SU-DHL-6 (cell line): ENCODE results near the gene LIMS4.
"Not testable (repeated sequence)": the region's sequence is repeated elsewhere in the genome, so short reads cannot be mapped to it uniquely, and the experiment has no call there.

Source experiments
- H2AFZ ChIP-seq: fragments of 200-600 bp; sonication (generic); 2 replicates; pipeline ENCODE4 v1.6.1; 2014; ENCODE audit warnings: low read depth, mild to moderate bottlenecking, moderate library complexity, mixed read lengths, antibody characterized with exemption, low read length; ENCODE audit not compliant: severe bottlenecking
- H3F3A ChIP-seq: fragments of 200-600 bp; shearing (Covaris generic); 2 replicates; pipeline ENCODE4 v1.6.0; 2016; ENCODE audit warnings: antibody characterized with exemption, mild to moderate bottlenecking; ENCODE audit not compliant: insufficient read depth
- H3K27ac ChIP-seq: fragments of 200-600 bp; sonication (generic); 2 replicates; pipeline ENCODE4 v1.5.1; 2016; ENCODE audit warnings: low read depth, mild to moderate bottlenecking, low read length, moderate library complexity, mixed read lengths
- H3K27me3 ChIP-seq: fragments of 200-600 bp; sonication (generic), shearing (Covaris generic); 2 replicates; pipeline ENCODE4 v1.6.0; 2014; ENCODE audit warnings: mild to moderate bottlenecking, low read length
- H3K36me3 ChIP-seq: fragments of 200-600 bp; sonication (generic); 2 replicates; pipeline ENCODE4 v1.6.1; 2014; ENCODE audit warnings: mild to moderate bottlenecking, low read length, mixed read lengths
- H3K4me2 ChIP-seq: fragments of 300-600, 200-600 bp; shearing (Covaris generic), sonication (generic); 2 replicates; pipeline ENCODE4 v1.6.0; 2014; ENCODE audit warnings: low read length, low read depth, mild to moderate bottlenecking; ENCODE audit not compliant: poor library complexity, severe bottlenecking
- H3K4me3 ChIP-seq: fragments of 200-600 bp; sonication (generic); 2 replicates; pipeline ENCODE4 v1.5.1; 2014; ENCODE audit warnings: antibody characterized with exemption, low read length, mild to moderate bottlenecking, mixed read lengths; ENCODE audit not compliant: insufficient read depth, poor library complexity, severe bottlenecking
- H3K79me2 ChIP-seq: fragments of 200-600 bp; sonication (generic); 2 replicates; pipeline ENCODE4 v1.6.1; 2014; ENCODE audit warnings: mild to moderate bottlenecking, low read length, moderate library complexity; ENCODE audit not compliant: insufficient read depth
- H3K9ac ChIP-seq: fragments of 200-600 bp; sonication (generic); 2 replicates; pipeline ENCODE4 v1.7.0; 2014; ENCODE audit warnings: mild to moderate bottlenecking, low read length
- H3K9me2 ChIP-seq: fragments of 200-600 bp; sonication (generic); replicated peaks from 2 replicates; pipeline ENCODE4 v1.6.1; 2014; ENCODE audit warnings: low read length; ENCODE audit not compliant: insufficient read depth
- H3K9me3 ChIP-seq: fragments of 200-600 bp; sonication (generic); 2 replicates; pipeline ENCODE4 v1.6.1; 2014; ENCODE audit warnings: low read length, mixed read lengths; ENCODE audit not compliant: insufficient read depth
- H4K20me1 ChIP-seq: fragments of 200-600 bp; sonication (generic); 2 replicates; pipeline ENCODE4 v1.6.1; 2014; ENCODE audit warnings: low read depth, mild to moderate bottlenecking, antibody characterized with exemption, low read length, moderate library complexity, mixed read lengths

LIMS4 gene

DNA sequence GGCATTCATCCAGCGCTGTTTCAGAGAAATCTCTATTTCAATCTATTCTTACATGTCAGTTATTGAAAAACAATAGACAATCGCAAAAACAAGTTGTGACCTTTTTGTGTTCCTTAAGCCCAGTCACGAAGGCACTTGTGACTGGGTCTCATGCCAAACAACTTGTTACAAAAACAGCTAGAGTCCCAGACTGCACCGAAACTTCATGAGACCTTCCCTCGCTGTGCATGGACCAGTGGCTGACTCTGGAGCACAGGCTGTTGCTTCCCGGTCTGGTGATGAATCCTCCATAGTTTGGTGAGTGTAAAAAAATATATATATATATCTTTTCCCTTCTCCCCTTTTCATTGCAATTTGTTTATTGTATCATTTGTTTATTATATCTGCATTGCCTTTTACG, 4.8 kb upstream of the LIMS4 start:
- H3K9me3 ChIP-seq, H3K79me2 ChIP-seq, H3K27me3 ChIP-seq, H3K9ac ChIP-seq, H3K27ac ChIP-seq, H4K20me1 ChIP-seq, H2AFZ ChIP-seq, H3F3A ChIP-seq, H3K9me2 ChIP-seq, H3K4me2 ChIP-seq, H3K4me3 ChIP-seq, H3K36me3 ChIP-seq: not testable (repeated sequence)

GRCh38 chr2:110476952-110477351, 4.3 kb upstream of the LIMS4 start:
- H3K4me2 ChIP-seq, H4K20me1 ChIP-seq, H3K27ac ChIP-seq, H2AFZ ChIP-seq, H3K79me2 ChIP-seq, H3K9me2 ChIP-seq, H3K9me3 ChIP-seq, H3K9ac ChIP-seq, H3K27me3 ChIP-seq, H3F3A ChIP-seq, H3K36me3 ChIP-seq, H3K4me3 ChIP-seq: not testable (repeated sequence)

DNA sequence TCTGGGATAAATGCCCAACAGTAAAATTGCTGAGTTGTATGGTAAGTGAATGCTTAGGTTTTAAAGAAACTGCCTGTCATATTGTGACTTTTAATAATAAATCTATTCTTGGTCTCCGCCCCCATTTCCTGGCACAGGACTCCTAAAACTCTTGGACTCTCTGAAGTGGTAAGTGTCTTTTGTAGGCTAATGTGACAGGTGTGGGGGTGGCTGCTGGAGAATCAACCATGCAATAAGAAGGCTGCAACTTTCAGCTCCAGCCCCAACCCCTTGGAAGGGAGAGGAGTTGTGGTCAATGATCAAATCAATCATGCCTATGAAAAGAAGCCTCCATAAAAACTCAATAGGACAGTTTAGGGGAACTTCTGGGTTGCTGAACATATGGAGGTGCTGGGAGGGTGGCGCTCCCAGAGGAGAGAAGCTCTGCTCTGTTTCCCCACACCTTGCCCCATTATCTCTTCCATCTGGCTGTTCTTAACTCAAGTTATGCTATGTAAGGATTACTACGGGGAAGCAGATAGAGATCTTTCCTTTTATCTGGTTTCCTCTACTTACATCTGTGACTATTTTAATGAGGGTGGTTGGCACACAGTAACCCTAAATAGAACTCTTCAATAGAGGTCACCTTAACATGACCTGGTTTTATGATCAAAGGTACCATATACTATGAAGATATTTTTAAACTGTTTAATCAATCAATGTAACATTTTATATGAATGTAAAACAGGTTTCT, 3.2 kb upstream of the LIMS4 start:
- not testable (repeated sequence) for H3K4me3 ChIP-seq, H3K27me3 ChIP-seq, H3K27ac ChIP-seq, H3K79me2 ChIP-seq, H3F3A ChIP-seq, H4K20me1 ChIP-seq, H3K36me3 ChIP-seq, H3K9me3 ChIP-seq, H3K9ac ChIP-seq, H3K9me2 ChIP-seq, H3K4me2 ChIP-seq, H2AFZ ChIP-seq

DNA sequence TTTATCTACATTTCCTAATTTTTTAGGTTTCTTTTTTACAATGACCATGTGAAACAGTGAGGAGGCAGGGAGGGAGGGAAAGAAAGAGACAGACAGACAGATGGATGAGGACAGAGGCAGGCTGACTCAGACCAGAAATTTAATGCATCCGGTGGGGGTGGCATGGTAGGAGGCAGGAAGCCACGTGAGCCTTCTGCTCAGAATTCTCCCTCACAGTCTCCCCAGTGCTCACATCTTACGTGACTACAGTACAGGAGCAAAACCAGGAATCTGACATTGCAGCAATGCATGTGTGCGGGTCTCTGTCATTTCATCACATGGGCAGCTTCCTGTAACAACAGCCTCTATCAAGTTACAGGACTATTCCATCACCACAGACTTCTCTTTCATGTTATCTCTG, 2.3 kb upstream of the LIMS4 start:
- H3K79me2 ChIP-seq, H3F3A ChIP-seq, H3K9me3 ChIP-seq, H3K9ac ChIP-seq, H4K20me1 ChIP-seq, H3K27ac ChIP-seq, H3K9me2 ChIP-seq, H3K27me3 ChIP-seq, H3K4me3 ChIP-seq, H3K36me3 ChIP-seq, H2AFZ ChIP-seq, H3K4me2 ChIP-seq: not testable (repeated sequence)

GRCh38 chr2:110473059-110473358, 393 bp upstream of the LIMS4 start:
- H4K20me1 ChIP-seq, H3K27ac ChIP-seq, H3K4me2 ChIP-seq, H2AFZ ChIP-seq, H3K9me2 ChIP-seq, H3K79me2 ChIP-seq, H3K36me3 ChIP-seq, H3K9me3 ChIP-seq, H3F3A ChIP-seq, H3K27me3 ChIP-seq, H3K9ac ChIP-seq, H3K4me3 ChIP-seq: not testable (repeated sequence)

DNA sequence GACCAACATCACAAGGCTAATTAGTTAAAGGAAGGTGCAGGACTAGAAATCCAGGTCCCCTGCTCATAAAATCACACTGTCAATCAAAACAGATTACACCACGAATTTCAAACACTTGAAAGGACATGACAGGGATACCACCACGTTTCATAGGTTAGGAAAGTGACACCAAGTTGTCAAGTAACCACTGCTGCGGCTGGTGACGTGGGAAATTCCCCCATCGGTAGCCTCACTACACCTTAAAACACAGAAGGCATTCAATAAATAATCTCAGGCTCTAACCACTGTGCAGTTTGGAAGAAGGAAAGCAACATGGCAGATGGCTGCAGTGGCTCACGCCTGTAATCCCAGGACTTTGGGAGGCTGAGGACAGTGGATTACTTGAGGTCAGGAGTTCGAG, 3.7 kb downstream of the LIMS4 start:
- H3K36me3 ChIP-seq, H3K27ac ChIP-seq, H3K27me3 ChIP-seq, H4K20me1 ChIP-seq, H3K4me3 ChIP-seq, H3K4me2 ChIP-seq, H3K9ac ChIP-seq, H3F3A ChIP-seq, H2AFZ ChIP-seq, H3K9me3 ChIP-seq, H3K9me2 ChIP-seq, H3K79me2 ChIP-seq: not testable (repeated sequence)

GRCh38 chr2:110465312-110465711, 7.3 kb downstream of the LIMS4 start:
- H4K20me1 ChIP-seq, H3F3A ChIP-seq, H3K27ac ChIP-seq, H3K4me3 ChIP-seq, H3K27me3 ChIP-seq, H3K4me2 ChIP-seq, H3K9me2 ChIP-seq, H3K9me3 ChIP-seq, H3K36me3 ChIP-seq, H3K79me2 ChIP-seq, H3K9ac ChIP-seq, H2AFZ ChIP-seq: not testable (repeated sequence)

- H3K9ac ChIP-seq, H3K4me2 ChIP-seq, H4K20me1 ChIP-seq, H3K4me3 ChIP-seq, H3K36me3 ChIP-seq, H3K79me2 ChIP-seq, H3F3A ChIP-seq, H3K9me2 ChIP-seq, H3K9me3 ChIP-seq, H2AFZ ChIP-seq, H3K27ac ChIP-seq, H3K27me3 ChIP-seq: not testable (repeated sequence)
Measured at GRCh38 chr2:110462458-110462857, 10.2 kb downstream of the LIMS4 start.
